ENCODE results near the gene KIN. TPM values are rescaled to one million over a fixed set of nuclear protein-coding genes. Genes with fewer than 3 reads are reported as not detected.
"Not testable (repeated sequence)": the region's sequence is repeated elsewhere in the genome, so short reads cannot be mapped to it uniquely, and the experiment has no call there.

The KIN gene
- total RNA-seq, 1 experiment from 2014 or later: 5.9 TPM

GRCh38 chr10:7782194-7782593 lies 5.6 kb downstream of the KIN start:
- not testable (repeated sequence) for H3K4me3 ChIP-seq (ENCODE audit: insufficient read depth, low read depth, low read length); H3K36me3 ChIP-seq (replicated peaks; ENCODE audit: control insufficient read depth, insufficient read depth, low read length); H3K27me3 ChIP-seq (ENCODE audit: control insufficient read depth, insufficient read depth, low read length); DNase-seq

- DNase-seq: no peak
- Histone ChIP-seq H3K36me3 (replicated peaks; ENCODE audit: control insufficient read depth, insufficient read depth, low read length) (peaks cover 12% of the 10 kb centered on the region), H3K27me3 (ENCODE audit: control insufficient read depth, insufficient read depth, low read length) (no peaks in the 10 kb centered on the region), H3K4me3 (ENCODE audit: insufficient read depth, low read depth, low read length) (no peak overlapping the region)
These were observed 11.0 kb downstream of the KIN start for GRCh38 chr10:7776777-7777176.

- H3K36me3 ChIP-seq (replicated peaks; ENCODE audit: control insufficient read depth, insufficient read depth, low read length): peaks cover 14% of the 10 kb centered on the region
- DNase-seq: no peak
These were observed 13.7 kb downstream of the KIN start for GRCh38 chr10:7773845-7774801.

GRCh38 chr10:7768417-7768816 lies 19.4 kb downstream of the KIN start:
- Histone ChIP-seq H3K36me3 (replicated peaks; ENCODE audit: control insufficient read depth, insufficient read depth, low read length) (peaks cover 7% of the 10 kb centered on the region), H3K4me3 (ENCODE audit: insufficient read depth, low read depth, low read length) (no peak overlapping the region), H3K27me3 (ENCODE audit: control insufficient read depth, insufficient read depth, low read length) (no peaks in the 10 kb centered on the region)
- no peak for DNase-seq

More at GRCh38 chr10:7773845-7774801, 13.7 kb downstream of the KIN start:
- Histone ChIP-seq H3K4me3 (ENCODE audit: insufficient read depth, low read depth, low read length) (no peak overlapping the region), H3K27me3 (ENCODE audit: control insufficient read depth, insufficient read depth, low read length) (no peaks in the 10 kb centered on the region)

- Histone ChIP-seq H3K36me3 (replicated peaks; ENCODE audit: control insufficient read depth, insufficient read depth, low read length) (peaks cover 7% of the 10 kb centered on the region), H3K27me3 (ENCODE audit: control insufficient read depth, insufficient read depth, low read length) (no peaks in the 10 kb centered on the region), H3K4me3 (ENCODE audit: insufficient read depth, low read depth, low read length) (no peak overlapping the region)
- no peak for DNase-seq
These were observed 20.6 kb downstream of the KIN start for GRCh38 chr10:7767209-7767608.

GRCh38 chr10:7766241-7766640 lies 21.6 kb downstream of the KIN start:
- Histone ChIP-seq H3K4me3 (ENCODE audit: insufficient read depth, low read depth, low read length) (no peak overlapping the region), H3K27me3 (ENCODE audit: control insufficient read depth, insufficient read depth, low read length) (no peaks in the 10 kb centered on the region), H3K36me3 (replicated peaks; ENCODE audit: control insufficient read depth, insufficient read depth, low read length) (peaks cover 8% of the 10 kb centered on the region)
- DNase-seq: no peak

- DNase-seq: no peak
- H3K36me3 ChIP-seq (replicated peaks; ENCODE audit: control insufficient read depth, insufficient read depth, low read length): peaks cover 5% of the 10 kb centered on the region
- no peaks in the 10 kb centered on the region for H3K27me3 ChIP-seq (ENCODE audit: control insufficient read depth, insufficient read depth, low read length)
- no peak overlapping the region for H3K4me3 ChIP-seq (ENCODE audit: insufficient read depth, low read depth, low read length)
These were observed 23.9 kb downstream of the KIN start for GRCh38 chr10:7763929-7764328.

- DNase-seq: peak; percentile 16
- H3K27me3 ChIP-seq (ENCODE audit: control insufficient read depth, insufficient read depth, low read length): no peaks in the 10 kb centered on the region
- peaks cover 14% of the 10 kb centered on the region for H3K36me3 ChIP-seq (replicated peaks; ENCODE audit: control insufficient read depth, insufficient read depth, low read length)
- H3K4me3 ChIP-seq (ENCODE audit: insufficient read depth, low read depth, low read length): no peak overlapping the region
These were observed 31.3 kb downstream of the KIN start for GRCh38 chr10:7756360-7756992.

GRCh38 chr10:7755103-7755502 lies 32.7 kb downstream of the KIN start:
- H3K4me3 ChIP-seq (ENCODE audit: insufficient read depth, low read depth, low read length): no peak overlapping the region
- peaks cover 13% of the 10 kb centered on the region for H3K36me3 ChIP-seq (replicated peaks; ENCODE audit: control insufficient read depth, insufficient read depth, low read length)
- no peaks in the 10 kb centered on the region for H3K27me3 ChIP-seq (ENCODE audit: control insufficient read depth, insufficient read depth, low read length)
- DNase-seq: no peak

GRCh38 chr10:7752251-7752650 lies 35.5 kb downstream of the KIN start:
- H3K27me3 ChIP-seq (ENCODE audit: control insufficient read depth, insufficient read depth, low read length): no peaks in the 10 kb centered on the region
- H3K4me3 ChIP-seq (ENCODE audit: insufficient read depth, low read depth, low read length): no peak overlapping the region
- H3K36me3 ChIP-seq (replicated peaks; ENCODE audit: control insufficient read depth, insufficient read depth, low read length): peaks cover 9% of the 10 kb centered on the region
- DNase-seq: no peak

GRCh38 chr10:7750222-7750621 lies 37.6 kb downstream of the KIN start:
- H3K4me3 ChIP-seq (ENCODE audit: insufficient read depth, low read depth, low read length): no peak overlapping the region
- no peaks in the 10 kb centered on the region for H3K27me3 ChIP-seq (ENCODE audit: control insufficient read depth, insufficient read depth, low read length)
- H3K36me3 ChIP-seq (replicated peaks; ENCODE audit: control insufficient read depth, insufficient read depth, low read length): peaks cover 9% of the 10 kb centered on the region
- DNase-seq: no peak

GRCh38 chr10:7748637-7749036 lies 39.2 kb downstream of the KIN start:
- not testable (repeated sequence) for DNase-seq; H3K4me3 ChIP-seq (ENCODE audit: insufficient read depth, low read depth, low read length)

GRCh38 chr10:7744307-7744706 lies 43.5 kb downstream of the KIN start:
- H3K27me3 ChIP-seq (ENCODE audit: control insufficient read depth, insufficient read depth, low read length): no peaks in the 10 kb centered on the region
- DNase-seq: no peak
- H3K4me3 ChIP-seq (ENCODE audit: insufficient read depth, low read depth, low read length): no peak overlapping the region
- no peaks in the 10 kb centered on the region for H3K36me3 ChIP-seq (replicated peaks; ENCODE audit: control insufficient read depth, insufficient read depth, low read length)

More at GRCh38 chr10:7748637-7749036, 39.2 kb downstream of the KIN start:
- not testable (repeated sequence) for H3K36me3 ChIP-seq (replicated peaks; ENCODE audit: control insufficient read depth, insufficient read depth, low read length); H3K27me3 ChIP-seq (ENCODE audit: control insufficient read depth, insufficient read depth, low read length)

- Histone ChIP-seq H3K4me3 (ENCODE audit: insufficient read depth, low read depth, low read length) (no peak overlapping the region), H3K36me3 (replicated peaks; ENCODE audit: control insufficient read depth, insufficient read depth, low read length) (no peaks in the 10 kb centered on the region), H3K27me3 (ENCODE audit: control insufficient read depth, insufficient read depth, low read length) (no peaks in the 10 kb centered on the region)
- no peak for DNase-seq
These were observed 49.0 kb downstream of the KIN start for GRCh38 chr10:7738536-7739407.
